Neural progenitor cell (in vitro differentiated cells): Measurements from ENCODE around the gene MPPED2. TPM values are rescaled to one million over a fixed set of nuclear protein-coding genes. Genes with fewer than 3 reads are reported as not detected.
A peak's percentile ranks its signal among the peaks of the same experiment; 100 is the strongest.

Source experiments
- DNase-seq: peaks from one replicate; pipeline ENCODE4 v3.0.0-alpha.2; 2016; ENCODE audit warnings: low spot score
- H2AFZ ChIP-seq: fragments of 200-600 bp; sonication (generic); replicated peaks from 2 replicates; pipeline ENCODE4 v1.6.1; 2016; ENCODE audit warnings: antibody characterized with exemption
- H3F3A ChIP-seq: fragments of 200-600 bp; sonication (generic); 2 replicates; pipeline ENCODE4 v1.6.1; 2016; ENCODE audit warnings: antibody characterized with exemption, low read depth
- H3K27ac ChIP-seq: fragments of 200-600 bp; sonication (generic); 2 replicates; pipeline ENCODE4 v1.5.1; 2016; ENCODE audit warnings: mild to moderate bottlenecking
- H3K27me3 ChIP-seq: fragments of 200-600 bp; sonication (generic); 2 replicates; pipeline ENCODE4 v1.6.1; 2016; ENCODE audit warnings: mild to moderate bottlenecking, moderate library complexity
- H3K36me3 ChIP-seq: fragments of 200-600 bp; sonication (generic); 2 replicates; pipeline ENCODE4 v1.5.1; 2016
- H3K4me1 ChIP-seq: fragments of 200-600 bp; sonication (generic); 2 replicates; pipeline ENCODE4 v1.6.1; 2016; ENCODE audit warnings: mixed run types
- H3K4me2 ChIP-seq: fragments of 200-600 bp; sonication (generic); 2 replicates; pipeline ENCODE4 v1.6.1; 2016
- H3K4me3 ChIP-seq: fragments of 200-600 bp; sonication (generic); 2 replicates; pipeline ENCODE4 v1.5.1; 2016
- H3K79me2 ChIP-seq: fragments of 200-600 bp; sonication (generic); 2 replicates; pipeline ENCODE4 v1.6.1; 2016; ENCODE audit warnings: low read depth
- H3K9ac ChIP-seq: fragments of 200-600 bp; sonication (generic); 2 replicates; pipeline ENCODE4 v1.6.1; 2016
- H3K9me3 ChIP-seq: fragments of 200-600 bp; sonication (generic); 2 replicates; pipeline ENCODE4 v1.5.1; 2016; ENCODE audit warnings: low read depth
- H4K20me1 ChIP-seq: fragments of 200-600 bp; sonication (generic); 2 replicates; pipeline ENCODE4 v1.6.1; 2016; ENCODE audit warnings: low read depth
- H3K27ac Mint-ChIP-seq: 3 replicates; pipeline ENCODE4 v1.8.0; 2021; ENCODE audit warnings: mixed read lengths
- H3K27me3 Mint-ChIP-seq: 2 replicates; pipeline ENCODE4 v1.8.0; 2022; ENCODE audit warnings: low read depth, mild to moderate bottlenecking, inconsistent platforms, moderate library complexity, mixed read lengths; ENCODE audit not compliant: insufficient read depth
- H3K36me3 Mint-ChIP-seq: 3 replicates; pipeline ENCODE4 v1.8.0; 2021; ENCODE audit warnings: mixed read lengths
- H3K4me1 Mint-ChIP-seq: 3 replicates; pipeline ENCODE4 v1.8.0; 2021; ENCODE audit warnings: mixed read lengths
- H3K4me3 Mint-ChIP-seq: 3 replicates; pipeline ENCODE4 v1.8.0; 2021; ENCODE audit warnings: mild to moderate bottlenecking, moderate library complexity, mixed read lengths
- H3K9me3 Mint-ChIP-seq: 3 replicates; pipeline ENCODE4 v1.8.0; 2020; ENCODE audit warnings: mixed read lengths
- CTCF ChIP-seq: fragments of 200-600 bp; sonication (generic); IDR thresholded peaks from 2 replicates; pipeline ENCODE4 v1.5.1; 2017; ENCODE audit warnings: antibody characterized with exemption, mild to moderate bottlenecking
- EZH2 ChIP-seq: fragments of 200-600 bp; sonication (generic); IDR thresholded peaks from 2 replicates; pipeline ENCODE4 v1.6.1; 2017; ENCODE audit warnings: antibody characterized with exemption, mild to moderate bottlenecking, moderate library complexity
- EZH2phosphoT487 ChIP-seq: fragments of 200-600 bp; sonication (generic); IDR thresholded peaks from 2 replicates; pipeline ENCODE4 v1.6.1; 2017; ENCODE audit warnings: antibody characterized with exemption
- total RNA-seq: library from RNA; depleted of rRNA; stranded (reverse); fragments of >200 nt; gene quantifications from 2 replicates; pipeline ENCODE4 v1.2.3, GENCODE V29; 2015; ENCODE audit warnings: low replicate concordance

The MPPED2 gene
- total RNA-seq, 1 donor from 2014 or later: 3.4 TPM

GRCh38 chr11:30587269-30587812, 1.2 kb upstream of the MPPED2 start:
- H3K79me2 ChIP-seq: no peaks in the 10 kb centered on the region
- peaks cover 30% of the 10 kb centered on the region for H3K4me1 Mint-ChIP-seq

GRCh38 chr11:30585892-30586250, 282 bp downstream of the MPPED2 start:
- Histone ChIP-seq H2AFZ (peak overlapping the region; percentile 91), H3K27ac (no peak overlapping the region), H3K9ac (no peak overlapping the region)

More at GRCh38 chr11:30587269-30587812, 1.2 kb upstream of the MPPED2 start:
- Histone ChIP-seq H3K4me1 (peaks cover 15% of the 10 kb centered on the region), H3K4me3 (no peak overlapping the region), H3K9ac (no peak overlapping the region), H3K4me2 (peak overlapping the region; percentile 95), H3K9me3 (no peaks in the 10 kb centered on the region), H3K27me3 (peaks cover 71% of the 10 kb centered on the region), H4K20me1 (peaks cover 18% of the 10 kb centered on the region), H3K36me3 (no peaks in the 10 kb centered on the region), H3K27ac (no peak overlapping the region), H3F3A (peaks cover 22% of the 10 kb centered on the region), H2AFZ (no peak overlapping the region)
- no peak for DNase-seq
- peaks cover 20% of the 10 kb centered on the region for H3K27me3 Mint-ChIP-seq
- no peaks in the 10 kb centered on the region for H3K9me3 Mint-ChIP-seq
- H3K36me3 Mint-ChIP-seq: no peaks in the 10 kb centered on the region
- no peak overlapping the region for H3K27ac Mint-ChIP-seq
- no peak for TF ChIP-seq CTCF
- TF ChIP-seq EZH2phosphoT487: no peak
- no peak for TF ChIP-seq EZH2
- peak overlapping the region; percentile 85 for H3K4me3 Mint-ChIP-seq

GRCh38 chr11:30585125-30585891, 845 bp downstream of the MPPED2 start:
- Mint-ChIP-seq H3K4me3 (peak overlapping the region; percentile 85), H3K27me3 (peaks cover 20% of the 10 kb centered on the region), H3K4me1 (peaks cover 34% of the 10 kb centered on the region), H3K27ac (no peak overlapping the region), H3K9me3 (no peaks in the 10 kb centered on the region), H3K36me3 (no peaks in the 10 kb centered on the region)
- Histone ChIP-seq H3K4me1 (peaks cover 15% of the 10 kb centered on the region), H3K4me3 (peak overlapping the region; percentile 83), H2AFZ (peak overlapping the region; percentile 91), H3K27me3 (peaks cover 86% of the 10 kb centered on the region), H4K20me1 (peaks cover 18% of the 10 kb centered on the region), H3K9ac (no peak overlapping the region), H3K79me2 (no peaks in the 10 kb centered on the region), H3K9me3 (no peaks in the 10 kb centered on the region), H3F3A (peaks cover 22% of the 10 kb centered on the region), H3K4me2 (peak overlapping the region; percentile 95), H3K27ac (no peak overlapping the region), H3K36me3 (no peaks in the 10 kb centered on the region)
- DNase-seq: peak; percentile 63
- TF ChIP-seq EZH2 (no peak), EZH2phosphoT487 (peak; percentile 11)

More at GRCh38 chr11:30585892-30586250, 282 bp downstream of the MPPED2 start:
- H3K4me1 Mint-ChIP-seq: peaks cover 34% of the 10 kb centered on the region
- H3K4me3 Mint-ChIP-seq: peak overlapping the region; percentile 85
- Histone ChIP-seq H3K27me3 (peaks cover 86% of the 10 kb centered on the region), H3K9me3 (no peaks in the 10 kb centered on the region), H3K36me3 (no peaks in the 10 kb centered on the region), H3K4me3 (peak overlapping the region; percentile 83), H3K4me1 (peaks cover 15% of the 10 kb centered on the region), H3K79me2 (no peaks in the 10 kb centered on the region), H4K20me1 (peaks cover 18% of the 10 kb centered on the region), H3K4me2 (peak overlapping the region; percentile 95), H3F3A (peaks cover 22% of the 10 kb centered on the region)
- H3K27ac Mint-ChIP-seq: no peak overlapping the region
- H3K36me3 Mint-ChIP-seq: no peaks in the 10 kb centered on the region
- peaks cover 20% of the 10 kb centered on the region for H3K27me3 Mint-ChIP-seq
- peak; percentile 84 for DNase-seq
- TF ChIP-seq EZH2 (no peak), EZH2phosphoT487 (no peak), CTCF (no peak)
- no peaks in the 10 kb centered on the region for H3K9me3 Mint-ChIP-seq
